Stimulated activated memory B cell treated with anti-CD40 and anti-IgM and Interleukin-4, amounts not matched to agents 10 μg/mL and 1 μg/mL and 100 μg/mL, for 72 hours (primary cell): Measurements from ENCODE around the gene STMN3.

Experiments
- ATAC-seq: fragments of 150-1000 bp; cut with Tn5 transposase; 2 replicates; pipeline ENCODE4 v1.10.0; 2021
- H3K27ac Mint-ChIP-seq: one replicate; pipeline ENCODE4 v1.8.0; 2022; ENCODE audit warnings: mild to moderate bottlenecking, mixed read lengths
- H3K27me3 Mint-ChIP-seq: one replicate; pipeline ENCODE4 v1.8.0; 2022; ENCODE audit warnings: mixed read lengths
- H3K36me3 Mint-ChIP-seq: one replicate; pipeline ENCODE4 v1.8.0; 2022; ENCODE audit warnings: mixed read lengths
- H3K4me1 Mint-ChIP-seq: one replicate; pipeline ENCODE4 v1.8.0; 2022; ENCODE audit warnings: mixed read lengths
- H3K4me3 Mint-ChIP-seq: one replicate; pipeline ENCODE4 v1.8.0; 2022; ENCODE audit warnings: mild to moderate bottlenecking, moderate library complexity, mixed read lengths
- H3K9me3 Mint-ChIP-seq: one replicate; pipeline ENCODE4 v1.8.0; 2022; ENCODE audit warnings: mixed read lengths

The STMN3 gene

GRCh38 chr20:63694584-63695423 is 41.6 kb upstream of the STMN3 start:
- no peak for ATAC-seq
- H3K4me1 Mint-ChIP-seq = peaks cover 39% of the 10 kb centered on the region
- H3K27ac Mint-ChIP-seq = no peak overlapping the region
- H3K4me3 Mint-ChIP-seq = no peak overlapping the region
- H3K9me3 Mint-ChIP-seq = no peaks in the 10 kb centered on the region
- H3K36me3 Mint-ChIP-seq = peaks cover 10% of the 10 kb centered on the region
- no peaks in the 10 kb centered on the region for H3K27me3 Mint-ChIP-seq

- Mint-ChIP-seq H3K27ac (peak overlapping the region; percentile 57), H3K4me3 (peak overlapping the region; percentile 26), H3K27me3 (no peaks in the 10 kb centered on the region), H3K4me1 (peaks cover 31% of the 10 kb centered on the region), H3K36me3 (peaks cover 10% of the 10 kb centered on the region), H3K9me3 (no peaks in the 10 kb centered on the region)
- no peak for ATAC-seq
Observed at GRCh38 chr20:63693733-63694583, 40.7 kb upstream of the STMN3 start.

- Mint-ChIP-seq H3K4me1 (peaks cover 28% of the 10 kb centered on the region), H3K27me3 (no peaks in the 10 kb centered on the region), H3K27ac (peak overlapping the region; percentile 57), H3K36me3 (peaks cover 10% of the 10 kb centered on the region), H3K9me3 (no peaks in the 10 kb centered on the region), H3K4me3 (no peak overlapping the region)
- ATAC-seq = no peak
Observed at GRCh38 chr20:63693083-63693732, 40.0 kb upstream of the STMN3 start.

- H3K4me1 Mint-ChIP-seq = peaks cover 22% of the 10 kb centered on the region
- H3K27ac Mint-ChIP-seq = no peak overlapping the region
- H3K27me3 Mint-ChIP-seq = no peaks in the 10 kb centered on the region
- H3K4me3 Mint-ChIP-seq = no peak overlapping the region
- ATAC-seq = no peak
- peaks cover 10% of the 10 kb centered on the region for H3K36me3 Mint-ChIP-seq
- H3K9me3 Mint-ChIP-seq = no peaks in the 10 kb centered on the region
Observed at GRCh38 chr20:63692436-63693082, 39.3 kb upstream of the STMN3 start.

- Mint-ChIP-seq H3K27me3 (no peaks in the 10 kb centered on the region), H3K4me3 (no peak overlapping the region), H3K4me1 (peaks cover 15% of the 10 kb centered on the region), H3K27ac (no peak overlapping the region), H3K9me3 (no peaks in the 10 kb centered on the region), H3K36me3 (peaks cover 10% of the 10 kb centered on the region)
- ATAC-seq = no peak
Observed at GRCh38 chr20:63691711-63692435, 38.6 kb upstream of the STMN3 start.

GRCh38 chr20:63690898-63691710 is 37.9 kb upstream of the STMN3 start:
- no peak overlapping the region for H3K27ac Mint-ChIP-seq
- H3K4me3 Mint-ChIP-seq = no peak overlapping the region
- H3K27me3 Mint-ChIP-seq = no peaks in the 10 kb centered on the region
- H3K36me3 Mint-ChIP-seq = peaks cover 10% of the 10 kb centered on the region
- ATAC-seq = peak; percentile 13
- no peaks in the 10 kb centered on the region for H3K9me3 Mint-ChIP-seq
- H3K4me1 Mint-ChIP-seq = peaks cover 11% of the 10 kb centered on the region

- no peak for ATAC-seq
- Mint-ChIP-seq H3K9me3 (no peaks in the 10 kb centered on the region), H3K4me3 (no peak overlapping the region), H3K27ac (no peak overlapping the region), H3K27me3 (no peaks in the 10 kb centered on the region), H3K4me1 (peaks cover 9% of the 10 kb centered on the region), H3K36me3 (peaks cover 10% of the 10 kb centered on the region)
Observed at GRCh38 chr20:63690003-63690897, 37.0 kb upstream of the STMN3 start.

DNA sequence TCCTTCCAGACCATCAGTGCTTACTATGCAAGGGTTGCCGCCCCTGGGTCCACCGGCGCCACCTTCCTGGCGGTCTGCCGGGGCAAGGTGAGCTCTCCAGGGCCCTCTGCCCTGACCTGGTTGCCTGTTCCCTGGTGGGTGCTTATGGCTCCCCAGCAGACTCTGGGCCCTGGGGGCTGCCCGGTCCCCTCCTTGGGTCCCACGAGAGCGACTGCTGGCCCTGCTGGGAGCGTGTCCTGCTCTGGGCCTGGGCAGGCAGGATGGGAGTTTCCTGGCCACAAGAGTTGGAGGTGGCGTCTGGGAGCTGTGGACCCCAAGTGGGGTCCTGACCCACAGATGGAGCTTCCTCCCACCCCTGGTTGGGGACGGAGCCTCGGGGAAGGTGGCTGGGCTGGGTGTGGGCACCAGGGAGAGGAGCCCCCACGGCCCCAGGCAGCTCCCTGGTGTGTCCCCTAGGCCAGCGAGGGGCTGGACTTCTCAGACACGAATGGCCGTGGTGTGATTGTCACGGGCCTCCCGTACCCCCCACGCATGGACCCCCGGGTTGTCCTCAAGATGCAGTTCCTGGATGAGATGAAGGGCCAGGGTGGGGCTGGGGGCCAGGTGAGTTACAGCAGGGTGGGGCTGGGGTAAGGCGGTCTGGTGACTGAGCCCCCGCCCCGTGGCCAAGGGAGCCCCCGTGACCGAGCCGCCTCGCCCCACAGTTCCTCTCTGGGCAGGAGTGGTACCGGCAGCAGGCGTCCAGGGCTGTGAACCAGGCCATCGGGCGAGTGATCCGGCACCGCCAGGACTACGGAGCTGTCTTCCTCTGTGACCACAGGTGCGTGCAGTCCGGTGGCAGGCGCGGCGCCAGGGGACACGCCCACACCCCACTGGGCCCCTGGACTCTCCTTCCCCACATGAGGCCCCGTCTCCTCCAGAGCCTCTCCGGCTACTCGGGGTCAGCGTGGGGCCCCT is 36.1 kb upstream of the STMN3 start:
- Mint-ChIP-seq H3K36me3 (peaks cover 9% of the 10 kb centered on the region), H3K4me3 (no peak overlapping the region), H3K27ac (no peak overlapping the region), H3K27me3 (no peaks in the 10 kb centered on the region), H3K4me1 (peaks cover 9% of the 10 kb centered on the region), H3K9me3 (no peaks in the 10 kb centered on the region)
- ATAC-seq = peak; percentile 1

GRCh38 chr20:63688228-63689045 is 35.2 kb upstream of the STMN3 start:
- Mint-ChIP-seq H3K27me3 (no peaks in the 10 kb centered on the region), H3K4me1 (peaks cover 9% of the 10 kb centered on the region), H3K36me3 (peaks cover under 1% of the 10 kb centered on the region), H3K27ac (no peak overlapping the region), H3K4me3 (no peak overlapping the region), H3K9me3 (no peaks in the 10 kb centered on the region)
- no peak for ATAC-seq

DNA sequence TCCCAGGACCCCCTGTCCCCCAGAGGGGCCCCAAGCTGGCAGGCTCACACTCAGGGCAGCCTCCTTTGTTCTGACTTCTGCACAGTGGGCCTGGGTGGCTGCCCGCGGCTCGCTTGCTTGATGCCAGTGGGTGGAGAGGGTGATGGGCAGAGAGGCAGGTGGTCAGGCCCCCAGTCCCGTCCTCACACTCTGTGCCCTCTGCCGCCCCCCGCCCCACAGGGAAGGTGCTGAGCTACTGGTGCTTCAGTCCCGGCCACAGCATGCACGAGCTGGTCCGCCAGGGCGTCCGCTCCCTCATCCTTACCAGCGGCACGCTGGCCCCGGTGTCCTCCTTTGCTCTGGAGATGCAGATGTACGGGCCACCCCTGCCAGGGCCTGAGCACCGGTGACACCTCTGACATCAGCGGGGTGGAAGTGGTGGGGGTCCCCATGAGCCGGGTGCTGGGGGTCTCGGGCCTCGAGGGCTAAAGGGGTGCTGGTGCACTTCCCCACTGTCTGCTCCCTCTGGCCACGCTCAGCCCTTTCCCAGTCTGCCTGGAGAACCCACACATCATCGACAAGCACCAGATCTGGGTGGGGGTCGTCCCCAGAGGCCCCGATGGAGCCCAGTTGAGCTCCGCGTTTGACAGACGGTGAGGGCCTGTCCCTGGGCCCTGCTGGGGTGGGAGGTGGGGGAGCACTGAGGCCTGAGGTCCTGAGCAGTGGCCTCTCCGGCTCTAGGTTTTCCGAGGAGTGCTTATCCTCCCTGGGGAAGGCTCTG is 34.4 kb upstream of the STMN3 start:
- Mint-ChIP-seq H3K4me1 (peaks cover 9% of the 10 kb centered on the region), H3K9me3 (no peaks in the 10 kb centered on the region), H3K27me3 (no peaks in the 10 kb centered on the region), H3K36me3 (no peaks in the 10 kb centered on the region), H3K27ac (no peak overlapping the region), H3K4me3 (no peak overlapping the region)
- ATAC-seq = no peak
